Stimulated activated CD8-positive, alpha-beta memory T cell treated with anti-CD3 and anti-CD28 coated beads, Interleukin-4, amount 100 ng/mL, for 48 hours (primary cell): ENCODE results near the gene KAZN.

Experiments
- DNase-seq: peaks from one replicate; pipeline ENCODE4 v3.0.0-alpha.2; 2020

Gene KAZN

DNA sequence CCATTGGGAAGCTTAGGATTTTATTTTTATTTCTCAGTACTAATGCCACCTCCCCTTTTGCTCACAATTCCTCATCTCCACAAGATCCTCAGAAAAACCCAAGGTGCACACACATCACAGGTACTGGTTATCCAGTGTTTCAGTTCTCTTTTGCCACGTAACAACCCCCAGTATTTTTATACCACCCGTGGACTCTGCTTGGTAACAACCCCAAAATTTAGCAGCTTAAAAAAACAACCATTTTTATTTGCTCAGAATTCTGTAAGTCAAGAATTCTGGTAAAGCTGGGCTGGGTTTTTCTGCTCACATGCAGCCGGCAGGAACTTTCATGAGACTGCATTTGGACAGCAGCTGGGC, 180.0 kb downstream of the KAZN start:
- no peak for DNase-seq

GRCh38 chr1:14778898-14779865, 180.7 kb downstream of the KAZN start:
- peak; percentile 63 for DNase-seq

DNA sequence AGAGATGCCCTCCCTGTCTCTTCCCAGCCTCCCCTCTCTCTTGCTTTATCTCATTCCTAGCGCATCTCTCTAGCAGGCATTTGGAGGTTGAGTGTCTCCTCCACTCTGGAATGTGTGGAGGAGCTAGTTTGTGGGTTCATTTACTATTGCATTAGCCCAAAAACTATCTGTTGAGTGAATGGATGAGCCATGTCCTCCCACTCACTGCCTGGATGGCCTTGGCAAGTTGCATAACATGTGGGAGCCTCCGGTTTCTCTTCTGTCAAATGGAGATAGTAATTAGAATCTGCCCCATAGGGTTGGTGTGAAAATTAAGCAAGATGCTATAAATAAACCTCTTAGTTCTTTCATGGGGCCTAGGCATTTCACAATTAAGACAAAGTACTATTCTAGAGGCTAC, 181.8 kb downstream of the KAZN start:
- no peak for DNase-seq

DNA sequence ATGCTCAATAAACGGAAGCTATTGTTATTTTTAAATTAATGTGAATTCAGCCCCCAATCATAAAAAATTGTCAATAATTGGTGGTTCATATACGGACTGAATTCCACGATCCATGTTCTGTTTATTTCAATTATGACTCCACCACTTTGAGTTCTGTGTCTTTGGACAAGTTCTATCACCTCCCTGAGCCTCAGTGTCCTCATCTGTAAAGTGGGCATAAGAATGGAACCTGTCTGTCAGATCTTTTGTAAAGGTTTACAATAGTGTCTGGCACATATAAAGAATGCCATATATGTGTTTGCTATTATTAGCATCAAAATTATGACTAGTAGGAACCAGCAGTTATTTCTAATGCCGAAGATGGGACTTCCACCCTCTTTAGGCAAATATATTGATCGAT, 183.3 kb downstream of the KAZN start:
- DNase-seq: no peak

DNA sequence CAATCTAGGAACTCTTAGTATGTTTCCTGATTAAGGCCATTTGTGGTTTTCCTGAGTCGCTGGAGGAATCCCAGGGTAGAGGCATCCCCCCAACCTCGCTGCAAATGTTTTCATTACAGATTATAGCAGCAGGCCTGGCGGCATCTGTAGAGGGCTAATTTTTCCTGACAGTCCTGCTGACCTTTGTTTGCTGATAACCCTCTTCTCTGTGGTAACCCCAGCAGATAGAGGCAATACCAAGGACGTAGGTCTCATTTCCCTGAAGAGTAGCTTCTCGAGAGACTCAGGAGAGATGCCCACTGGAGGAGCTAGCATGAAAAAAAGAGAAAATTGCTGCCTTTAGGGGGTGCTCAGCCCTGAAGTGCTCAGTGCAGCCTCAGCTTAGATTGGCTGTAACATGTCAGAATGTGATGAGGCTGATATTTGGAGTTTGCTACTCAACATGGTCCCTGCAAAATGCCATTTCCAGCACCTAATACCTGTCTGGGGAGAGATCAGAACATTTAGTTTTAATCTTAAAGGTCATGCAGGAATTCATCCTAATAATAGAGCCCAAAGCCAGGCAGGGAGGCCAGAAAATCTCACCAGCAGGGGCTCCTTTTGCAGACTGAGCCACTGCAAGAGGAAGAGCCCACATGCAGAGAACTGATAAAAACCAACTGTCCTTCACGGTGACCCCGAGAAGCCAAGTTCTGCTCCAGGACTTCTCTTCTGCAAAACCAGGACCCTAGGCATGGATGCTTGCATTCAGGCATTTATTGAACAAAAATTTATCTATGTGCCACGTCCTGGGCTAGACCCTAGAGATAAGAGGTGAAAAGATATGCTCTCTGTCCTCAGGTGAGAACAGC, 184.5 kb downstream of the KAZN start:
- DNase-seq: no peak

- DNase-seq: no peak
These were observed 185.1 kb downstream of the KAZN start for GRCh38 chr1:14783592-14783886.

DNA sequence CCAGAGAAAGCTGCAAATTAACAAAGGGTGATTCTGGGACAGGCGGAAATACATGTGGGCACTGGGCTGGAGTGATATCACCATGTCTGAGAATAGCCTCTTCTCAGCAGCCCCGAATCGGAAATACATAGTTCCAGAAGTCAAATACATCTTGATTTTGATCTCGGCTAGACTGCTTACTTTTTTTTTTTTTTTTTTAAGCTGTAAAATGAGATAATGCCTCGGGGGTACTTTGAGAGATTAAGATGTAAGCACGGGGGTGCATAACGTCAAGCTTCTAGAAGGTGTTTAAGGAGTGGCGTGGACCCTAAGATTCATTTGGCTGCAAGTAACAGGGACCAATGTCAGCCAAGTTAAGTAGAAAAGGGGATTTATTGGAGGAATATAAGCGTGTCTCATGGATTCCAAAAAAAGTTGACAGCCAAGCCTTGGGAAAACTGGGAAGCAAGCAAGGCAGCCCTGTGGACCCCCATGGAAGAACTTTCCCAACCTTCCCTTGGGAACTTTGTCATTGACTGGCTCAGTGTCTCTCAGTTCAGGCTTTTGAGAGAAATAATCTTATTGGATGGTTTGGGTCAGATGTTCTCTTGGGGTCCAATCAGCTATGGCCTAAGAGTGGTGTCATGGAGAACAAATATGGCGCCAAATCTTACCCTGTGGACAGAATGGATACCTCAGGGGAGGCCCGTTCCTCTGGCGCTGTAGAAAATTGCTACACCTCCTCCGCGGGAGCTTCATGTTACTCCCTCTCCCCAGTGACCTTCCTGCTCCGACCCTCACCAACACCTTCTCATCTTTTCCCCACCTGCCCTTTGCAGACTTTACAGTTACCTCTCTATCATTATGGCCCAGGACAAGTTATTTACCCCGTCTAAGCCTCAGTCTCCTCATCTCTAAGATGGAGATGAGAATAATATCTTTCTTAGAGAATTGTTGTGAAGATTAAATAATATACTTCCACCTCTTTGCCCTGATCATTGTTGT, 186.6 kb downstream of the KAZN start:
- DNase-seq: no peak

DNA sequence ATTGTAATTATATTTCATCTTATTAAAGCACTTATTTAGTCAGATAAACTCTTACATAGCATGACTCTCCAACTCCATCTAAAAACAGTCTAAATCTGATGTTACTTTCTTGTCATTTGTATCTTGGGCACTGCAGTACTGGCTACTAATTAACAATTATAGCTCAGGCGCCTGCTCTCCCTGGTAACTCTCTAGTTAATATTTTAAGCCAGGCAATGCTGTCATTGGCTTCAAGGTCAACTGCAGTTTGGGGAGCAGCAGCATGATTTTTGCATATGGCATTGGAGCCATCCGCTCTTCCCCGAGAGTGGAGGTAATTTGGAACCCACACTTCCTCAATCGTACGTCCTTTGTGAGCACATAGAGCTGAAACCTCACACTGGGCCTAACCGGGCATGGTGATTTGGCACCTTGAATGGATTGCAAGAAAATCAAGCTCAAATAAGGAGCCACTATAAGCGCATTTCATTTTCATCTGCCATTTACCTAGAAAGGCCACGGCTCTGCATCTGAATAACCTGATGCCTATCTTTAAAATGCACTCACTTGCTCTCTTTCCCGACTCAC, 187.7 kb downstream of the KAZN start:
- no peak for DNase-seq

- no peak for DNase-seq
These were observed 188.2 kb downstream of the KAZN start for GRCh38 chr1:14786681-14787080.

DNA sequence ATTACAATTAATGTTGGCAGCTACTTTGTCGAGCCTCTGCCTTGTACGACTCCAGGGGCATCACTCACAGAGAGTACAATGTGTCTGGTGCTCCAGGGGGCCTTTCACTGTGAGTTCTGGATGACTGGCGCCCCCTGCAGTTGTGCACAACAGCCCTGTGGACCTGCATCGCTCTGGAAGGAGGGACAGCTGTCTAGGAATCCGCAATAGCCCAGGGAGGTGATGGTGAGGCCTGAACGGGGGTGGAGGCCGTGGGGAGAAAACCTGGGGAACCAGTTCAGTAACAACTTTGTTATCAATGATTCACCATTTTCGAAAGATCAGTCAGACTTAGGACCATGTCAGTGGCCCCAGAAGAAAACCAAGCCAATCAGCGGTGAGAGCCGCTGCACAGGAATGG, 189.1 kb downstream of the KAZN start:
- DNase-seq: no peak

GRCh38 chr1:14788080-14788479, 189.6 kb downstream of the KAZN start:
- DNase-seq: no peak

DNA sequence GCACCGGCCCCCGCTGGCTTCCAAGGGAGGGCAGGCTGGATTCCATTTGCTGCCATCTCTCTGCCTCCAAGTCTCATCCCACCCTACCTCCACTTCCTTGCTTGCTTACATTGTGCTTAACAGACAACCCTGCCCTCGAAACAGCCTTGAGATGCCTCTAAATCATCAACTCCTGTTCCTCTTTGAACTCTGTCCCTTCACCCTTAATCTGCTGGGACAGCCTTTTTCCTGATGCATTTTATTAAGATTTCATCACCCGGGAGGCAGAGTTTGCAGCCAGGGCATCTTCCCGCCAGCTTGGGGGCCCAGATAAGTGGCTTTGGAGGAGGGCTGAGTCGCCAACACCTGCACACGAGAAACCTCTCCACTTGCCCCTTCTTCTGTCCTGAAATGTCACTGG, 192.5 kb downstream of the KAZN start:
- no peak for DNase-seq

- no peak for DNase-seq
These were observed 193.2 kb downstream of the KAZN start for GRCh38 chr1:14791654-14792053.

- no peak for DNase-seq
These were observed 195.8 kb downstream of the KAZN start for GRCh38 chr1:14794136-14794768.

GRCh38 chr1:14794906-14795305, 196.4 kb downstream of the KAZN start:
- DNase-seq: no peak

- DNase-seq: no peak
These were observed 197.1 kb downstream of the KAZN start for GRCh38 chr1:14795589-14795988.

GRCh38 chr1:14800014-14800413, 201.5 kb downstream of the KAZN start:
- DNase-seq: no peak

- no peak for DNase-seq
These were observed 202.1 kb downstream of the KAZN start for GRCh38 chr1:14800500-14801076.

DNA sequence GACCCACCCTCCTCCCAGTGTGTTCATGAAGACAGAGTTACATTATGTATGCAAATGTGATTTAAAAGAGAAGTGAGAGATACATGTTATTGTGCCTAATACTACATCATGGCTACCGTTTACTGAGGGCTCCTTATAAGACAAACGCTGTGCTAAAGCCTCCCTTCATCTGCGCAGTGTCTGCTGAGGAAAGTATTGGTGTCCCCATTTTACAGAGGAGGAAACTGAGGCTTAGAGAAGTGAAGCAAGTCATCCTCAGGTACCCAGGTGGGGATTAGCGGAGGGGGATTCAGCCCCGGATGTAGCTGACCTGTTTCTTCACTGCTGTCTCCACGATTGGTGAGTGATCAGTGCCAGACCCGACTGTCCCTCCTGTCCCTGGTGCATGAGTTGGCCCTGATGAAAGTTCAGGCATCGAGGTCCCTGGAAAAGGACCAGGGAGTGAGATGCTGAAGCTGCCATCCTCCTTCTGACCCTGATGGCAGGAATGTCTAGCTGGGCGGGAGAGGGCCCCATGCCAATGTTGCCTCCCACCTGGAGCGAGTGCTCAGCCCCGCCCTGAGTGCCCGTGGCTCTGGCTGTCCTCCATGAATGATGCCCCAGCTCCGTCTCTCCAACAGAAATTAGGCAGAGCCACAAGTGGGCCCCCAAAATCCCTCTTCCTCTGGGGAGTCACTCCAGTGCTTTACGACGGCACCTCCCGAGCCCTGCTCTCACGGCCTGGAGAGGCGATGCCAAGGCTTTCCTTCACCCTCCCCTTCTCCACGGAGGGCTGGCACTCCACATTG, 204.7 kb downstream of the KAZN start:
- no peak for DNase-seq

DNA sequence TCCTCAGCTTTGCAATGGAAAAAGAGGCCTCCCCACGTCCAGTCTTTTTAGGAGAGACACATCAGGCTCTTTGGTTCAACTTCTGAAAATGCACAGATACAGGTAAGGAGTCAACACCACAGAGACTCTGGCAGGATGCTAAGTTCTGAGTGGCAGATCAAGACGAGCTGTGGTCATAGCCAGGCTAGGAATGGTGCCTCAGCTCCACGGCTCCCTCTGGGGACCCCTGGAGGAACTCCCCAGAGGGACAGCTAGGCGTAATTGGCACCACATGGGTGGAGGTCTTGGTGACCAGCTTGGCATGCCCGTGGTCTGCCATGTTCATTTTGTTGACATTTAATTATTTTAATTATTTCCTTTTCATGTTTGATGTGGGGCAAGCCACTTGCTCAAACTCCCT, 206.1 kb downstream of the KAZN start:
- no peak for DNase-seq

- DNase-seq: no peak
These were observed 208.3 kb downstream of the KAZN start for GRCh38 chr1:14806772-14807171.
